D721Med (cell line): ENCODE data around the gene RYR2.

Experiments used
- DNase-seq: peaks from one replicate; pipeline ENCODE4 v3.0.0; 2011; ENCODE audit warnings: low spot score; ENCODE audit not compliant: insufficient read length
- FAIRE-seq: peaks from 2 replicates; lab custom pipeline; 2011; peaks lifted over from hg19 to GRCh38; lab: Jason Lieb, UNC
- TF ChIP-seq, protein P1 (sequence below): IDR thresholded peaks from 2 replicates; pipeline ENCODE4 v1.5.1; 2012; ENCODE audit warnings: mild to moderate bottlenecking, control low read depth; ENCODE audit not compliant: insufficient read depth; ENCODE audit errors: missing control alignments

Gene RYR2

GRCh38 chr1:237226177-237226944 is 184.4 kb downstream of the RYR2 start:
- DNase-seq: no peak
- TF ChIP-seq, protein P1, sequence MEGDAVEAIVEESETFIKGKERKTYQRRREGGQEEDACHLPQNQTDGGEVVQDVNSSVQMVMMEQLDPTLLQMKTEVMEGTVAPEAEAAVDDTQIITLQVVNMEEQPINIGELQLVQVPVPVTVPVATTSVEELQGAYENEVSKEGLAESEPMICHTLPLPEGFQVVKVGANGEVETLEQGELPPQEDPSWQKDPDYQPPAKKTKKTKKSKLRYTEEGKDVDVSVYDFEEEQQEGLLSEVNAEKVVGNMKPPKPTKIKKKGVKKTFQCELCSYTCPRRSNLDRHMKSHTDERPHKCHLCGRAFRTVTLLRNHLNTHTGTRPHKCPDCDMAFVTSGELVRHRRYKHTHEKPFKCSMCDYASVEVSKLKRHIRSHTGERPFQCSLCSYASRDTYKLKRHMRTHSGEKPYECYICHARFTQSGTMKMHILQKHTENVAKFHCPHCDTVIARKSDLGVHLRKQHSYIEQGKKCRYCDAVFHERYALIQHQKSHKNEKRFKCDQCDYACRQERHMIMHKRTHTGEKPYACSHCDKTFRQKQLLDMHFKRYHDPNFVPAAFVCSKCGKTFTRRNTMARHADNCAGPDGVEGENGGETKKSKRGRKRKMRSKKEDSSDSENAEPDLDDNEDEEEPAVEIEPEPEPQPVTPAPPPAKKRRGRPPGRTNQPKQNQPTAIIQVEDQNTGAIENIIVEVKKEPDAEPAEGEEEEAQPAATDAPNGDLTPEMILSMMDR: no peak
- no peak for FAIRE-seq

DNA sequence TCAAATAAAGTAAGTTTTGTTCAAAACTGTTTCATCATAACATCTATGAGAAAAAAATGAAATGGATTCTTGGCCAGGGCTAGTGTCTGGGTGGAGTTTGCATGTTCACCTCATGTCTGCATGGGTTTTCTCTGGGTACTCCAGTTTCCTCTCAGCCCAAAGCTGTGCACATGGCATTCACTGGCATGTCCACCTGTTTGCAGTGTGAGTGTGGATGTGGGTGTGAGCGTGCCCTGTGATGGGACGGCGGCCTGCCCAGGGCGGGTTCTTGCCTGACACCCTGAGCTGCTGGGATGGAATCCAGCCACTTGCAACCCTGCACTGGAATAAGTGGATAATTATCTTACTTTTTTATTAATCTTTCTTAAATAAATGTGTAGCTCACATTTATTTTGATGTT is 185.5 kb downstream of the RYR2 start:
- TF ChIP-seq, protein P1: no peak
- FAIRE-seq (no peak), DNase-seq (no peak)

- no peak for DNase-seq
- FAIRE-seq: no peak
- TF ChIP-seq, protein P1: no peak
These were observed 186.4 kb downstream of the RYR2 start for GRCh38 chr1:237228421-237228820.

GRCh38 chr1:237229333-237229732 is 187.3 kb downstream of the RYR2 start:
- DNase-seq (no peak), FAIRE-seq (no peak)
- TF ChIP-seq, protein P1: no peak

- DNase-seq: no peak
- TF ChIP-seq, protein P1: no peak
- FAIRE-seq: no peak
These were observed 190.5 kb downstream of the RYR2 start for GRCh38 chr1:237232501-237232900.

- DNase-seq: no peak
- TF ChIP-seq, protein P1: no peak
- FAIRE-seq: no peak
These were observed 193.1 kb downstream of the RYR2 start for GRCh38 chr1:237235091-237235490.

- no peak for DNase-seq
- no peak for FAIRE-seq
- TF ChIP-seq, protein P1: no peak
These were observed 195.7 kb downstream of the RYR2 start for GRCh38 chr1:237237721-237238120.
